Measurements from ENCODE around the gene GNRH2. TPM values are rescaled to one million over a fixed set of nuclear protein-coding genes. Genes with fewer than 3 reads are reported as not detected.
"Not testable (repeated sequence)": the region's sequence is repeated elsewhere in the genome, so short reads cannot be mapped to it uniquely, and the experiment has no call there.

Gene GNRH2
- total RNA-seq, 1 experiment from 2014 or later = 1.1 TPM

DNA sequence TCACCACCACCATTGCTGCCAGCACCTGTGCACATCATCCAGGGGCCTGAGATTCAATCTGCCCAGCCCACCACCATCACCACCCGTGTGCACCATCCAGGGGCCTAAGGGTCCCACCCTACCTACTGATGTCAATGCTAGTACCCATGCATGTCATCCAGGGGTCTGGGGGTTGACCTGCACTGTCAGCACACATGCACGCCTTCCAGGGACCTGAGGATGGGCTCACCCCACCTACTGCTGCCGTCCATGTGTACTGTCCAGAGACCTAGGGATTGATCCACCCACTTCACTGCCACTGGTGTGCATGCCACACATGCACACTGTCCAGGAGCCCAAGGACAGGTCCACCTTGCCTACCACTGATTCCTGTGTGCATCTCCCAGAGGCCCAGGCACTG, 16.1 kb downstream of the GNRH2 start:
- Histone ChIP-seq H3K27ac (ENCODE audit: insufficient read length, low read depth, low read length) (no peak overlapping the region), H2AFZ (ENCODE audit: low read length) (no peak overlapping the region), H3T11ph (ENCODE audit: low read length) (no peak overlapping the region), H3K56ac (ENCODE audit: insufficient read length, low read depth, low read length) (no peak overlapping the region), H3K4me1 (ENCODE audit: insufficient read depth, low read length) (no peaks in the 10 kb centered on the region), H3K27me3 (ENCODE audit: insufficient read depth, low read length) (no peaks in the 10 kb centered on the region), H2BK15ac (ENCODE audit: low read depth, low read length) (no peak overlapping the region), H3K23me2 (ENCODE audit: insufficient read length, low read depth, low read length, poor library complexity, severe bottlenecking) (no peaks in the 10 kb centered on the region), H3K4ac (ENCODE audit: low read depth, low read length) (no peak overlapping the region), H4K8ac (replicated peaks; ENCODE audit: insufficient read length, low read depth, low read length) (no peak overlapping the region), H2BK120ac (ENCODE audit: low read depth, low read length, poor library complexity, severe bottlenecking) (no peak overlapping the region), H4K20me1 (ENCODE audit: control insufficient read depth, insufficient read depth, insufficient read length) (no peaks in the 10 kb centered on the region), H3K79me2 (ENCODE audit: insufficient read depth, low read length) (no peaks in the 10 kb centered on the region), H3K9ac (ENCODE audit: extremely low read depth, insufficient read length, low read length) (no peak overlapping the region), H3K18ac (ENCODE audit: insufficient read length, low read depth, low read length) (no peak overlapping the region), H3K9me3 (ENCODE audit: control insufficient read depth, low read depth, low read length) (no peaks in the 10 kb centered on the region), H2BK5ac (ENCODE audit: insufficient read length, low read length) (no peak overlapping the region), H3K4me2 (ENCODE audit: insufficient read depth, insufficient read length, low read length) (no peak overlapping the region), H2BK12ac (ENCODE audit: insufficient read length, low read depth, low read length) (no peak overlapping the region), H3K79me1 (ENCODE audit: insufficient read depth, low read depth, low read length, poor library complexity, severe bottlenecking) (no peaks in the 10 kb centered on the region), H3K14ac (ENCODE audit: insufficient read depth, low read length) (no peak overlapping the region), H2BK20ac (ENCODE audit: low read depth, low read length, poor library complexity, severe bottlenecking) (no peak overlapping the region), H4K91ac (ENCODE audit: insufficient read length, low read depth, low read length) (no peak overlapping the region), H2AK5ac (ENCODE audit: insufficient read length, low read length) (no peak overlapping the region), H3K23ac (ENCODE audit: insufficient read length, low read depth, low read length) (no peak overlapping the region), H4K5ac (ENCODE audit: insufficient read length, low read depth, low read length) (no peak overlapping the region)
- TF ChIP-seq, protein P1, sequence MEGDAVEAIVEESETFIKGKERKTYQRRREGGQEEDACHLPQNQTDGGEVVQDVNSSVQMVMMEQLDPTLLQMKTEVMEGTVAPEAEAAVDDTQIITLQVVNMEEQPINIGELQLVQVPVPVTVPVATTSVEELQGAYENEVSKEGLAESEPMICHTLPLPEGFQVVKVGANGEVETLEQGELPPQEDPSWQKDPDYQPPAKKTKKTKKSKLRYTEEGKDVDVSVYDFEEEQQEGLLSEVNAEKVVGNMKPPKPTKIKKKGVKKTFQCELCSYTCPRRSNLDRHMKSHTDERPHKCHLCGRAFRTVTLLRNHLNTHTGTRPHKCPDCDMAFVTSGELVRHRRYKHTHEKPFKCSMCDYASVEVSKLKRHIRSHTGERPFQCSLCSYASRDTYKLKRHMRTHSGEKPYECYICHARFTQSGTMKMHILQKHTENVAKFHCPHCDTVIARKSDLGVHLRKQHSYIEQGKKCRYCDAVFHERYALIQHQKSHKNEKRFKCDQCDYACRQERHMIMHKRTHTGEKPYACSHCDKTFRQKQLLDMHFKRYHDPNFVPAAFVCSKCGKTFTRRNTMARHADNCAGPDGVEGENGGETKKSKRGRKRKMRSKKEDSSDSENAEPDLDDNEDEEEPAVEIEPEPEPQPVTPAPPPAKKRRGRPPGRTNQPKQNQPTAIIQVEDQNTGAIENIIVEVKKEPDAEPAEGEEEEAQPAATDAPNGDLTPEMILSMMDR (conservative IDR thresholded peaks at IDR 0.05) = no peak
- H3K9me3 Mint-ChIP-seq = no peaks in the 10 kb centered on the region
- no peak for DNase-seq
- no peaks in the 10 kb centered on the region for H3K36me3 Mint-ChIP-seq (ENCODE audit: insufficient read depth in 1 of 3, low read depth in 3 of 3)
- H3K27ac Mint-ChIP-seq = peak overlapping the region in 1 of 3 experiments; percentile 24; a peak in 2 of 7 replicates
- H3K4me1 Mint-ChIP-seq = no peaks in the 10 kb centered on the region
- no peak overlapping the region for H3K4me3 Mint-ChIP-seq
- WGBS (ENCODE audit: extremely low coverage, insufficient read length, low lambda C conversion rate) = no CpG with 5 or more reads among the region's 3 CpGs
- H3K27me3 Mint-ChIP-seq (ENCODE audit: low read depth) = no peaks in the 10 kb centered on the region; the same call in 1 of the 2 replicates

DNA sequence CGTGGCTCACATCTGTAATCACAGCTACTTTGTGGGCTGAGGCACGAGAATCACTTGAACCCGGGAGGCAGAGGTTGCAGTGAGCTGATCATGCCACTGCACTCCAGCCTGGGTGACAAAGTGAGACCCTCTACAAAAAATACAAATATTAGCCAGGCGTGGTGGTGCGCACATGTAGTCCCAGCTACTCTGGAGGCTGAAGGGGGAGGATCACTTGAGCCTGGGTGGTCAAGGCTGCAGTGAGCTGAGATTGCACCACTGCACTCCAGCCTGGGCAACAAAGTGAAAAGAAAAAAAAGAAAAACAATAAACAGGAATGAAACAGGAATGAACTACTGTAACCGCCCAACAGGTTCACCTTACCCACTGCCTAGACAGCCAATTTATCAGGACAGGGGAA, 20.7 kb downstream of the GNRH2 start:
- not testable (repeated sequence) for H2BK12ac ChIP-seq (ENCODE audit: insufficient read length, low read depth, low read length); H4K91ac ChIP-seq (ENCODE audit: insufficient read length, low read depth, low read length); H3K9me3 Mint-ChIP-seq; H2BK15ac ChIP-seq (ENCODE audit: low read depth, low read length); DNase-seq; H4K8ac ChIP-seq (replicated peaks; ENCODE audit: insufficient read length, low read depth, low read length); H3K23me2 ChIP-seq (ENCODE audit: insufficient read length, low read depth, low read length, poor library complexity, severe bottlenecking); H3K27me3 Mint-ChIP-seq (ENCODE audit: low read depth); H2BK120ac ChIP-seq (ENCODE audit: low read depth, low read length, poor library complexity, severe bottlenecking); H3K4me2 ChIP-seq (ENCODE audit: insufficient read depth, insufficient read length, low read length); H3T11ph ChIP-seq (ENCODE audit: low read length); H3K23ac ChIP-seq (ENCODE audit: insufficient read length, low read depth, low read length); H3K4ac ChIP-seq (ENCODE audit: low read depth, low read length); H2AK5ac ChIP-seq (ENCODE audit: insufficient read length, low read length); H4K20me1 ChIP-seq (ENCODE audit: control insufficient read depth, insufficient read depth, insufficient read length); H3K27ac ChIP-seq (ENCODE audit: insufficient read length, low read depth, low read length); H3K9me3 ChIP-seq (ENCODE audit: control insufficient read depth, low read depth, low read length); H3K79me1 ChIP-seq (ENCODE audit: insufficient read depth, low read depth, low read length, poor library complexity, severe bottlenecking); H4K5ac ChIP-seq (ENCODE audit: insufficient read length, low read depth, low read length); H3K79me2 ChIP-seq (ENCODE audit: insufficient read depth, low read length); H3K27me3 ChIP-seq (ENCODE audit: insufficient read depth, low read length); H3K4me1 ChIP-seq (ENCODE audit: insufficient read depth, low read length); H3K14ac ChIP-seq (ENCODE audit: insufficient read depth, low read length); H3K27ac Mint-ChIP-seq; H3K36me3 Mint-ChIP-seq (ENCODE audit: insufficient read depth in 1 of 3, low read depth in 3 of 3); H3K56ac ChIP-seq (ENCODE audit: insufficient read length, low read depth, low read length); H3K18ac ChIP-seq (ENCODE audit: insufficient read length, low read depth, low read length); H2AFZ ChIP-seq (ENCODE audit: low read length); H3K4me1 Mint-ChIP-seq; H2BK20ac ChIP-seq (ENCODE audit: low read depth, low read length, poor library complexity, severe bottlenecking); H3K4me3 Mint-ChIP-seq; H2BK5ac ChIP-seq (ENCODE audit: insufficient read length, low read length); H3K9ac ChIP-seq (ENCODE audit: extremely low read depth, insufficient read length, low read length)
- no CpG with 5 or more reads among the region's 6 CpGs for WGBS (ENCODE audit: extremely low coverage, insufficient read length, low lambda C conversion rate)

Measured in H9 (cell line).